H9 (cell line): Measurements from ENCODE around the gene CCNB1IP1. TPM values are rescaled to one million over a fixed set of nuclear protein-coding genes. Genes with fewer than 3 reads are reported as not detected.

ENCODE experiments used
- DNase-seq: peaks from one replicate; pipeline ENCODE4 v3.0.0-alpha.2; 2017
- H2AFZ ChIP-seq: one replicate; pipeline ENCODE4 v1.6.1; 2013; ENCODE audit warnings: mild to moderate bottlenecking, low read length, control low read depth, moderate library complexity
- H2AK5ac ChIP-seq: 2 replicates; pipeline ENCODE4 v1.6.1; 2013; ENCODE audit warnings: low read length, control low read depth, mixed read lengths; ENCODE audit not compliant: insufficient read length
- H2BK120ac ChIP-seq: one replicate; pipeline ENCODE4 v1.6.1; 2013; ENCODE audit warnings: low read depth, mild to moderate bottlenecking, low read length, control low read depth, inconsistent platforms; ENCODE audit not compliant: poor library complexity, severe bottlenecking
- H2BK12ac ChIP-seq: 2 replicates; pipeline ENCODE4 v1.6.1; 2013; ENCODE audit warnings: low read length, control low read depth, mixed read lengths, low read depth; ENCODE audit not compliant: insufficient read length
- H2BK15ac ChIP-seq: 2 replicates; pipeline ENCODE4 v1.6.1; 2013; ENCODE audit warnings: low read depth, low read length, control low read depth
- H2BK20ac ChIP-seq: one replicate; pipeline ENCODE4 v1.6.1; 2013; ENCODE audit warnings: low read depth, mild to moderate bottlenecking, low read length, control low read depth, inconsistent platforms; ENCODE audit not compliant: poor library complexity, severe bottlenecking
- H2BK5ac ChIP-seq: 2 replicates; pipeline ENCODE4 v1.6.1; 2013; ENCODE audit warnings: low read length, control low read depth, mixed read lengths; ENCODE audit not compliant: insufficient read length
- H3K14ac ChIP-seq: 2 replicates; pipeline ENCODE4 v1.6.1; 2013; ENCODE audit warnings: low read length, control low read depth; ENCODE audit not compliant: insufficient read depth
- H3K18ac ChIP-seq: 2 replicates; pipeline ENCODE4 v1.6.1; 2013; ENCODE audit warnings: low read depth, mild to moderate bottlenecking, mixed read lengths, low read length, control low read depth; ENCODE audit not compliant: insufficient read length
- H3K23ac ChIP-seq: 2 replicates; pipeline ENCODE4 v1.6.1; 2013; ENCODE audit warnings: low read length, control low read depth, mixed read lengths, low read depth; ENCODE audit not compliant: insufficient read length
- H3K23me2 ChIP-seq: 2 replicates; pipeline ENCODE4 v1.6.1; 2013; ENCODE audit warnings: low read depth, mild to moderate bottlenecking, mixed read lengths, low read length, control low read depth; ENCODE audit not compliant: insufficient read length, poor library complexity, severe bottlenecking
- H3K27ac ChIP-seq: 2 replicates; pipeline ENCODE4 v1.5.1; 2013; ENCODE audit warnings: low read length, control low read depth, mixed read lengths, low read depth; ENCODE audit not compliant: insufficient read length
- H3K27me3 ChIP-seq: 2 replicates; pipeline ENCODE4 v1.6.1; 2013; ENCODE audit warnings: low read length, control low read depth, inconsistent platforms; ENCODE audit not compliant: insufficient read depth
- H3K4ac ChIP-seq: 2 replicates; pipeline ENCODE4 v1.6.1; 2013; ENCODE audit warnings: low read depth, mild to moderate bottlenecking, control low read depth, inconsistent platforms, low read length, moderate library complexity
- H3K4me1 ChIP-seq: 2 replicates; pipeline ENCODE4 v1.6.1; 2013; ENCODE audit warnings: low read length, control low read depth, inconsistent platforms; ENCODE audit not compliant: insufficient read depth
- H3K4me2 ChIP-seq: 2 replicates; pipeline ENCODE4 v1.6.1; 2013; ENCODE audit warnings: low read length, control low read depth, mixed read lengths; ENCODE audit not compliant: insufficient read length, insufficient read depth
- H3K56ac ChIP-seq: 2 replicates; pipeline ENCODE4 v1.6.1; 2013; ENCODE audit warnings: low read depth, mild to moderate bottlenecking, mixed read lengths, low read length, control low read depth; ENCODE audit not compliant: insufficient read length
- H3K79me1 ChIP-seq: 2 replicates; pipeline ENCODE4 v1.6.1; 2013; ENCODE audit warnings: low read depth, mild to moderate bottlenecking, moderate library complexity, low read length, control low read depth, inconsistent platforms; ENCODE audit not compliant: insufficient read depth, poor library complexity, severe bottlenecking
- H3K79me2 ChIP-seq: 2 replicates; pipeline ENCODE4 v1.6.1; 2013; ENCODE audit warnings: low read length, control low read depth, inconsistent platforms; ENCODE audit not compliant: insufficient read depth
- H3K9ac ChIP-seq: 2 replicates; pipeline ENCODE4 v1.6.1; 2013; ENCODE audit warnings: low read length, control low read depth, mixed read lengths; ENCODE audit not compliant: insufficient read length; ENCODE audit errors: extremely low read depth
- H3K9me3 ChIP-seq: one replicate; pipeline ENCODE4 v1.6.1; 2013; ENCODE audit warnings: low read depth, low read length, inconsistent platforms; ENCODE audit not compliant: control insufficient read depth
- H3T11ph ChIP-seq: one replicate; pipeline ENCODE4 v1.6.1; 2013; ENCODE audit warnings: mild to moderate bottlenecking, low read length, control low read depth, inconsistent platforms
- H4K20me1 ChIP-seq: one replicate; pipeline ENCODE4 v1.6.1; 2013; ENCODE audit not compliant: control insufficient read depth, insufficient read length, insufficient read depth
- H4K5ac ChIP-seq: 2 replicates; pipeline ENCODE4 v1.6.1; 2013; ENCODE audit warnings: low read depth, mild to moderate bottlenecking, mixed read lengths, low read length, control low read depth; ENCODE audit not compliant: insufficient read length
- H4K8ac ChIP-seq: replicated peaks from 2 replicates; pipeline ENCODE4 v1.6.1; 2013; ENCODE audit warnings: low read length, control low read depth, mixed read lengths, low read depth; ENCODE audit not compliant: insufficient read length
- H4K91ac ChIP-seq: 2 replicates; pipeline ENCODE4 v1.6.1; 2013; ENCODE audit warnings: low read depth, mild to moderate bottlenecking, moderate library complexity, mixed read lengths, low read length, control low read depth; ENCODE audit not compliant: insufficient read length
- H3K27ac Mint-ChIP-seq, 3 experiments: 2 replicates in 2 of 3; 3 replicates in 1 of 3; pipeline ENCODE4 v1.8.0; 2020 to 2021; ENCODE audit warnings: mixed read lengths in 3 of 3, mild to moderate bottlenecking in 1 of 3, moderate library complexity in 1 of 3
- H3K27me3 Mint-ChIP-seq: 2 replicates; pipeline ENCODE4 v1.8.0; 2021; ENCODE audit warnings: low read depth, mild to moderate bottlenecking, moderate library complexity, mixed read lengths
- H3K36me3 Mint-ChIP-seq, 3 experiments: 2 replicates in 2 of 3; 3 replicates in 1 of 3; pipeline ENCODE4 v1.8.0; 2020 to 2021; ENCODE audit warnings: low read depth in 3 of 3, mixed read lengths in 3 of 3; ENCODE audit not compliant: insufficient read depth in 1 of 3
- H3K4me1 Mint-ChIP-seq, 2 experiments: 2 replicates each; pipeline ENCODE4 v1.8.0; 2020; ENCODE audit warnings: mixed read lengths in 2 of 2
- H3K4me3 Mint-ChIP-seq, 2 experiments: 2 replicates in 1 of 2; 3 replicates in 1 of 2; pipeline ENCODE4 v1.8.0; 2020 to 2021; ENCODE audit warnings: mild to moderate bottlenecking in 2 of 2, mixed read lengths in 2 of 2, moderate library complexity in 1 of 2
- H3K9me3 Mint-ChIP-seq, 2 experiments: 2 replicates in 1 of 2; 3 replicates in 1 of 2; pipeline ENCODE4 v1.8.0; 2020; ENCODE audit warnings: mild to moderate bottlenecking in 2 of 2, mixed read lengths in 2 of 2, moderate library complexity in 1 of 2
- WGBS: extraction: QIAGEN DNeasy Blood & Tissue Kit; methylation state at CpG from one replicate; pipeline ENCODE4 v1.1.7; 2013; ENCODE audit warnings: missing lambda C conversion rate, low lambda C conversion rate, mixed read lengths; ENCODE audit not compliant: insufficient read length; ENCODE audit errors: extremely low coverage; 5-methylcytosine and 5-hydroxymethylcytosine counted together
- total RNA-seq: library from RNA; stranded (reverse); gene quantifications from 2 replicates; pipeline ENCODE4 v1.2.1, GENCODE V29; 2021
- TF ChIP-seq, protein P1 (sequence below): fragments of 200-600 bp; sonication (generic); conservative IDR thresholded peaks from 3 replicates; pipeline ENCODE4 v1.8.0; 2021; ENCODE audit warnings: antibody characterized with exemption, mild to moderate bottlenecking

CCNB1IP1 gene
- total RNA-seq, 1 experiment from 2014 or later, result 165 TPM

DNA sequence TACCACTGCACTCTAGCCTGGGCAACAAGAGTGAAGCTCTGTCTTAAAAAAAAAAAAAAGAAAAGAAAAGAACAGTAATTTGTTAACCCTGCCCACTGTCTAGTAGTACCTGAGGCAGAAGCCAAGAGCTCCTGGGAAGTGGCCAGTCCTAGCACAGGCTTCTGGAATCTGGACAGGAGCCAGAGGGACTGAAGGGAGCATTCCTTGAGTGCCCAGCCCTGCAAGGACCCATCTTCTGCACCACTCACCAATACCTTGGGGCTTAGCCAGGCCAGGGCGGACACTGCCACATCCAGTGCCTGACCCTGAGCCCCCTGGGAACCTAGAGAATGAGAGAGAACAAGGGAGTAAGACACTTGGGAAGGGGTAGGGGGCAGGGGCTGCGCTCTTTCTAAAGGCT, 44.1 kb upstream of the CCNB1IP1 start:
- Histone ChIP-seq H2BK120ac (no peak overlapping the region), H2BK5ac (no peak overlapping the region), H2BK12ac (no peak overlapping the region), H3K4me2 (no peak overlapping the region), H3K14ac (no peak overlapping the region), H3K79me1 (no peaks in the 10 kb centered on the region), H3K23ac (no peak overlapping the region), H4K5ac (no peak overlapping the region), H4K91ac (no peak overlapping the region), H3K9me3 (no peaks in the 10 kb centered on the region), H3K4me1 (no peaks in the 10 kb centered on the region), H2AK5ac (no peak overlapping the region), H3K4ac (no peak overlapping the region), H2AFZ (no peak overlapping the region), H2BK15ac (no peak overlapping the region), H3K18ac (no peak overlapping the region), H3K9ac (no peak overlapping the region), H3K27me3 (no peaks in the 10 kb centered on the region; the same call in 1 of the 2 replicates), H4K8ac (no peak overlapping the region), H3K27ac (no peak overlapping the region), H3K79me2 (no peaks in the 10 kb centered on the region), H3T11ph (no peak overlapping the region), H2BK20ac (no peak overlapping the region), H4K20me1 (no peaks in the 10 kb centered on the region), H3K56ac (no peak overlapping the region), H3K23me2 (no peaks in the 10 kb centered on the region)
- TF ChIP-seq, protein P1, sequence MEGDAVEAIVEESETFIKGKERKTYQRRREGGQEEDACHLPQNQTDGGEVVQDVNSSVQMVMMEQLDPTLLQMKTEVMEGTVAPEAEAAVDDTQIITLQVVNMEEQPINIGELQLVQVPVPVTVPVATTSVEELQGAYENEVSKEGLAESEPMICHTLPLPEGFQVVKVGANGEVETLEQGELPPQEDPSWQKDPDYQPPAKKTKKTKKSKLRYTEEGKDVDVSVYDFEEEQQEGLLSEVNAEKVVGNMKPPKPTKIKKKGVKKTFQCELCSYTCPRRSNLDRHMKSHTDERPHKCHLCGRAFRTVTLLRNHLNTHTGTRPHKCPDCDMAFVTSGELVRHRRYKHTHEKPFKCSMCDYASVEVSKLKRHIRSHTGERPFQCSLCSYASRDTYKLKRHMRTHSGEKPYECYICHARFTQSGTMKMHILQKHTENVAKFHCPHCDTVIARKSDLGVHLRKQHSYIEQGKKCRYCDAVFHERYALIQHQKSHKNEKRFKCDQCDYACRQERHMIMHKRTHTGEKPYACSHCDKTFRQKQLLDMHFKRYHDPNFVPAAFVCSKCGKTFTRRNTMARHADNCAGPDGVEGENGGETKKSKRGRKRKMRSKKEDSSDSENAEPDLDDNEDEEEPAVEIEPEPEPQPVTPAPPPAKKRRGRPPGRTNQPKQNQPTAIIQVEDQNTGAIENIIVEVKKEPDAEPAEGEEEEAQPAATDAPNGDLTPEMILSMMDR, result no peak
- no peak for DNase-seq
- Mint-ChIP-seq H3K27ac (no peak overlapping the region), H3K36me3 (peaks cover 21 to 73% (median 63%) of the 10 kb centered on the region in 3 experiments; a peak in 6 of 7 replicates), H3K27me3 (no peaks in the 10 kb centered on the region), H3K4me1 (no peaks in the 10 kb centered on the region), H3K4me3 (no peak overlapping the region), H3K9me3 (no peaks in the 10 kb centered on the region)
- WGBS, result no CpG with 5 or more reads among the region's 2 CpGs
